ENCODE results near the gene FGD6. TPM values are rescaled to one million over a fixed set of nuclear protein-coding genes. Genes with fewer than 3 reads are reported as not detected.

FGD6 gene
- total RNA-seq, 6 donors from 2014 or later = 14.7 to 36.1 (median 20.2) TPM

- Histone ChIP-seq H3K4me1 (peaks cover 0 to 8% (median 4%) of the 10 kb centered on the region in 4 donors), H3K27me3 (no peaks in the 10 kb centered on the region), H3K27ac (no peak overlapping the region), H3K36me3 (peaks cover 14 to 52% (median 16%) of the 10 kb centered on the region in 4 donors), H3K4me3 (no peak overlapping the region), H3K9me3 (no peaks in the 10 kb centered on the region)
- TF ChIP-seq, protein P1, sequence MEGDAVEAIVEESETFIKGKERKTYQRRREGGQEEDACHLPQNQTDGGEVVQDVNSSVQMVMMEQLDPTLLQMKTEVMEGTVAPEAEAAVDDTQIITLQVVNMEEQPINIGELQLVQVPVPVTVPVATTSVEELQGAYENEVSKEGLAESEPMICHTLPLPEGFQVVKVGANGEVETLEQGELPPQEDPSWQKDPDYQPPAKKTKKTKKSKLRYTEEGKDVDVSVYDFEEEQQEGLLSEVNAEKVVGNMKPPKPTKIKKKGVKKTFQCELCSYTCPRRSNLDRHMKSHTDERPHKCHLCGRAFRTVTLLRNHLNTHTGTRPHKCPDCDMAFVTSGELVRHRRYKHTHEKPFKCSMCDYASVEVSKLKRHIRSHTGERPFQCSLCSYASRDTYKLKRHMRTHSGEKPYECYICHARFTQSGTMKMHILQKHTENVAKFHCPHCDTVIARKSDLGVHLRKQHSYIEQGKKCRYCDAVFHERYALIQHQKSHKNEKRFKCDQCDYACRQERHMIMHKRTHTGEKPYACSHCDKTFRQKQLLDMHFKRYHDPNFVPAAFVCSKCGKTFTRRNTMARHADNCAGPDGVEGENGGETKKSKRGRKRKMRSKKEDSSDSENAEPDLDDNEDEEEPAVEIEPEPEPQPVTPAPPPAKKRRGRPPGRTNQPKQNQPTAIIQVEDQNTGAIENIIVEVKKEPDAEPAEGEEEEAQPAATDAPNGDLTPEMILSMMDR (IDR thresholded peaks at IDR 0.05) = no peak
- TF ChIP-seq EP300 (IDR thresholded peaks at IDR 0.05) = no peak
- no peak for TF ChIP-seq POLR2A (IDR thresholded peaks at IDR 0.05)
- TF ChIP-seq POLR2AphosphoS5 (IDR thresholded peaks at IDR 0.05) = no peak
- 97 to 98% methylated on average over 4 of the region's 4 CpGs for WGBS, 2 donors
- DNase-seq = no peak
- no peak for ATAC-seq (ENCODE audit: low FRiP score in 2 of 2)
Observed at GRCh38 chr12:95261109-95261508, 43.8 kb upstream of the FGD6 start.

GRCh38 chr12:95259368-95259767, 42.1 kb upstream of the FGD6 start:
- 60 to 61% methylated on average over 1 of the region's 1 CpG for WGBS, 2 donors
- Histone ChIP-seq H3K27me3 (no peaks in the 10 kb centered on the region), H3K4me3 (no peak overlapping the region), H3K27ac (no peak overlapping the region), H3K4me1 (peaks cover 0 to 8% (median 4%) of the 10 kb centered on the region in 4 donors), H3K36me3 (peaks cover 14 to 52% (median 16%) of the 10 kb centered on the region in 4 donors), H3K9me3 (no peaks in the 10 kb centered on the region)
- ATAC-seq (ENCODE audit: low FRiP score in 2 of 2) (no peak), DNase-seq (no peak)
- TF ChIP-seq EP300 (IDR thresholded peaks at IDR 0.05) (no peak), POLR2A (IDR thresholded peaks at IDR 0.05) (no peak), POLR2AphosphoS5 (IDR thresholded peaks at IDR 0.05) (no peak)
- TF ChIP-seq, protein P1 (IDR thresholded peaks at IDR 0.05) = no peak

- H3K27ac ChIP-seq = no peak overlapping the region
- peaks cover 0 to 8% (median 4%) of the 10 kb centered on the region in 4 donors for H3K4me1 ChIP-seq
- peaks cover 9 to 49% (median 16%) of the 10 kb centered on the region in 4 donors for H3K36me3 ChIP-seq
- no peaks in the 10 kb centered on the region for H3K27me3 ChIP-seq
- no peaks in the 10 kb centered on the region for H3K9me3 ChIP-seq
- ATAC-seq (ENCODE audit: low FRiP score in 2 of 2) (no peak), DNase-seq (no peak)
- H3K4me3 ChIP-seq = no peak overlapping the region
- TF ChIP-seq POLR2A (IDR thresholded peaks at IDR 0.05) (no peak), EP300 (IDR thresholded peaks at IDR 0.05) (no peak), POLR2AphosphoS5 (IDR thresholded peaks at IDR 0.05) (no peak)
- TF ChIP-seq, protein P1 (IDR thresholded peaks at IDR 0.05) = no peak
- WGBS, 2 donors = 72 to 82% methylated on average over 2 of the region's 2 CpGs
Observed at GRCh38 chr12:95258803-95259202, 41.5 kb upstream of the FGD6 start.

GRCh38 chr12:95258151-95258550, 40.9 kb upstream of the FGD6 start:
- H3K27ac ChIP-seq = no peak overlapping the region
- no peak overlapping the region for H3K4me3 ChIP-seq
- no peak for DNase-seq
- ATAC-seq (ENCODE audit: low FRiP score in 2 of 2) = no peak
- WGBS, 2 donors = 97 to 99% methylated on average over 2 of the region's 2 CpGs
- no peaks in the 10 kb centered on the region for H3K27me3 ChIP-seq
- H3K9me3 ChIP-seq = no peaks in the 10 kb centered on the region
- H3K36me3 ChIP-seq = peaks cover 4 to 46% (median 12%) of the 10 kb centered on the region in 4 donors
- peaks cover 3 to 9% (median 4%) of the 10 kb centered on the region in 4 donors for H3K4me1 ChIP-seq
- TF ChIP-seq POLR2AphosphoS5 (IDR thresholded peaks at IDR 0.05) (no peak), POLR2A (IDR thresholded peaks at IDR 0.05) (no peak), EP300 (IDR thresholded peaks at IDR 0.05) (no peak)
- TF ChIP-seq, protein P1 (IDR thresholded peaks at IDR 0.05) = no peak

- WGBS, 2 donors = 80 to 82% methylated on average over 3 of the region's 3 CpGs
- no peak for ATAC-seq (ENCODE audit: low FRiP score in 2 of 2)
- DNase-seq = no peak
- no peaks in the 10 kb centered on the region for H3K27me3 ChIP-seq
- no peaks in the 10 kb centered on the region for H3K9me3 ChIP-seq
- H3K4me1 ChIP-seq = peaks cover 3 to 11% (median 5%) of the 10 kb centered on the region in 4 donors
- TF ChIP-seq POLR2AphosphoS5 (IDR thresholded peaks at IDR 0.05) (no peak), EP300 (IDR thresholded peaks at IDR 0.05) (no peak), POLR2A (IDR thresholded peaks at IDR 0.05) (no peak)
- TF ChIP-seq, protein P1 (IDR thresholded peaks at IDR 0.05) = no peak
- H3K27ac ChIP-seq = no peak overlapping the region
- no peak overlapping the region for H3K4me3 ChIP-seq
- peaks cover 4 to 48% (median 12%) of the 10 kb centered on the region in 4 donors for H3K36me3 ChIP-seq
Observed at GRCh38 chr12:95257541-95257940, 40.3 kb upstream of the FGD6 start.

All from upper lobe of left lung (tissue), 6 donors.